Measurements from ENCODE around the gene DDX1. TPM values are rescaled to one million over a fixed set of nuclear protein-coding genes. Genes with fewer than 3 reads are reported as not detected.

Gene DDX1
- total RNA-seq (2021): 103 to 115 TPM (median 104 TPM) in 3 replicates
- Bru-seq, nascent RNA: percentile 93 among the genes with signal in this experiment
- long read RNA-seq, experiment 1, transcript DDX1-201 (26 exons, 2,739 nt): major isoform, 810 of 916 reads
- long read RNA-seq, experiment 1, partial matches to known transcripts: 50 of 916 reads
- long read RNA-seq, experiment 1, other reads (novel, unspliced or antisense): 56 of 916 reads
- long read RNA-seq, experiment 2, transcript DDX1-201 (26 exons, 2,739 nt): major isoform, 38 of 111 reads
- long read RNA-seq, experiment 2, partial matches to known transcripts: 49 of 111 reads
- long read RNA-seq, experiment 2, other reads (novel, unspliced or antisense): 24 of 111 reads
- long read RNA-seq, experiment 3, transcript DDX1-201 (26 exons, 2,739 nt): major isoform, 315 of 444 reads
- long read RNA-seq, experiment 3, partial matches to known transcripts: 102 of 444 reads
- long read RNA-seq, experiment 3, other reads (novel, unspliced or antisense): 27 of 444 reads

DNA sequence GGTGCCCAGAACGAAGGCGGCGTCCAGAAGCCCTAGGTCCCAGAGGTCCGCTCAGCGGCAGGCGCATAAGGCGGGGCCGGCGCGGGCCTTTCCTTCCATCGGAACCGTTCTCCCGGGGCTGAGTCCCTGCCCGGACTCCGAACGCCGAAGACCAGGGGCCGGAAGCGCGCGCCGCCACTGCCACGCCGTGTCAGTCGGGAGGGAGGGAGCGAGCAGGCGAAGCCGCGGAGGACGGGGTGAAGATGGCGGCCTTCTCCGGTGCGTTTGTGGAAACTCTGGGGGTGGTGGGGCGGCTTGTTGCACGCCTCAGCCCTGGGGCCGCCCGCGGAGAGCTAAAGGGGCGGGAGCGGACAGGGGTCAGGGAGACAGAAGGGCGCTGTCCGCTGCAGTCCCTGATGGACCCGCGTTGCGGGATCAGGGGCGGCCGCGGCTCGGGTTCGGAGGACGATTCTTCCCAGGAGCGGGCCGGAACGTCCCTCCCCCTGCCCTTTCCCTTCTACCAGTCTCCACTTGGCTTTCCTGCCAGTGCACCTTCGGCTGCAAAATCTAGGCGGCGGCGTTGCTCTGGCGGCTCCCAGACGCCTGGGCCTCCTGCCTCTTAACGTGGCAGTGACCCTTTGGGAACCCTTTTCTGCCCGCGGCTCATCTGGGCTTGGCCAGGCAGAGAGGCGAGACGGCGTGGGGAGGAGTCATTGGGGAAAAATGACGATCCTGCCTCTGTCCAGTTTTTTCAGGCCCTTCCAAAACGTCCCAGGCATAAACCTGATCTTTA is at the start of gene DDX1:
Gene DDX1 (plus strand): TSS at position 177 of the 772 bp plus-strand sequence. CDS start 66 bp downstream, at position 243.
- Mint-ChIP-seq H3K4me3 (peak within 1 kb of the TSS; percentile 87), H3K27ac (peak within 1 kb of the TSS; percentile 82), H3K36me3 (peaks cover 20% of the 10 kb centered on the region), H3K9me3 (no peaks in the 10 kb centered on the region), H3K27me3 (ENCODE audit: low read depth) (no peaks in the 10 kb centered on the region; the same call in 1 of the 2 replicates), H3K4me1 (peaks cover 16% of the 10 kb centered on the region)
- CTCF ChIA-PET: interaction anchor here (1.0 kb wide), 1 partner anchor 15 kb away, joined by 5 read pairs; no protein-coding TSS in a partner anchor
- POLR2A ChIA-PET: no interaction called here
- DNase-seq (ENCODE audit: low spot score) (peak; percentile 78), ATAC-seq (peak; percentile 94)
- TF ChIP-seq, protein P1, sequence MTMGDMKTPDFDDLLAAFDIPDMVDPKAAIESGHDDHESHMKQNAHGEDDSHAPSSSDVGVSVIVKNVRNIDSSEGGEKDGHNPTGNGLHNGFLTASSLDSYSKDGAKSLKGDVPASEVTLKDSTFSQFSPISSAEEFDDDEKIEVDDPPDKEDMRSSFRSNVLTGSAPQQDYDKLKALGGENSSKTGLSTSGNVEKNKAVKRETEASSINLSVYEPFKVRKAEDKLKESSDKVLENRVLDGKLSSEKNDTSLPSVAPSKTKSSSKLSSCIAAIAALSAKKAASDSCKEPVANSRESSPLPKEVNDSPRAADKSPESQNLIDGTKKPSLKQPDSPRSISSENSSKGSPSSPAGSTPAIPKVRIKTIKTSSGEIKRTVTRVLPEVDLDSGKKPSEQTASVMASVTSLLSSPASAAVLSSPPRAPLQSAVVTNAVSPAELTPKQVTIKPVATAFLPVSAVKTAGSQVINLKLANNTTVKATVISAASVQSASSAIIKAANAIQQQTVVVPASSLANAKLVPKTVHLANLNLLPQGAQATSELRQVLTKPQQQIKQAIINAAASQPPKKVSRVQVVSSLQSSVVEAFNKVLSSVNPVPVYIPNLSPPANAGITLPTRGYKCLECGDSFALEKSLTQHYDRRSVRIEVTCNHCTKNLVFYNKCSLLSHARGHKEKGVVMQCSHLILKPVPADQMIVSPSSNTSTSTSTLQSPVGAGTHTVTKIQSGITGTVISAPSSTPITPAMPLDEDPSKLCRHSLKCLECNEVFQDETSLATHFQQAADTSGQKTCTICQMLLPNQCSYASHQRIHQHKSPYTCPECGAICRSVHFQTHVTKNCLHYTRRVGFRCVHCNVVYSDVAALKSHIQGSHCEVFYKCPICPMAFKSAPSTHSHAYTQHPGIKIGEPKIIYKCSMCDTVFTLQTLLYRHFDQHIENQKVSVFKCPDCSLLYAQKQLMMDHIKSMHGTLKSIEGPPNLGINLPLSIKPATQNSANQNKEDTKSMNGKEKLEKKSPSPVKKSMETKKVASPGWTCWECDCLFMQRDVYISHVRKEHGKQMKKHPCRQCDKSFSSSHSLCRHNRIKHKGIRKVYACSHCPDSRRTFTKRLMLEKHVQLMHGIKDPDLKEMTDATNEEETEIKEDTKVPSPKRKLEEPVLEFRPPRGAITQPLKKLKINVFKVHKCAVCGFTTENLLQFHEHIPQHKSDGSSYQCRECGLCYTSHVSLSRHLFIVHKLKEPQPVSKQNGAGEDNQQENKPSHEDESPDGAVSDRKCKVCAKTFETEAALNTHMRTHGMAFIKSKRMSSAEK (CRISPR knock-in tag; IDR thresholded peaks at IDR 0.05; ENCODE audit: borderline replicate concordance): peak; percentile 12; the same call in 1 of the 2 replicates
- TF ChIP-seq, protein P2, sequence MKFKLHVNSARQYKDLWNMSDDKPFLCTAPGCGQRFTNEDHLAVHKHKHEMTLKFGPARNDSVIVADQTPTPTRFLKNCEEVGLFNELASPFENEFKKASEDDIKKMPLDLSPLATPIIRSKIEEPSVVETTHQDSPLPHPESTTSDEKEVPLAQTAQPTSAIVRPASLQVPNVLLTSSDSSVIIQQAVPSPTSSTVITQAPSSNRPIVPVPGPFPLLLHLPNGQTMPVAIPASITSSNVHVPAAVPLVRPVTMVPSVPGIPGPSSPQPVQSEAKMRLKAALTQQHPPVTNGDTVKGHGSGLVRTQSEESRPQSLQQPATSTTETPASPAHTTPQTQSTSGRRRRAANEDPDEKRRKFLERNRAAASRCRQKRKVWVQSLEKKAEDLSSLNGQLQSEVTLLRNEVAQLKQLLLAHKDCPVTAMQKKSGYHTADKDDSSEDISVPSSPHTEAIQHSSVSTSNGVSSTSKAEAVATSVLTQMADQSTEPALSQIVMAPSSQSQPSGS (CRISPR knock-in tag; IDR thresholded peaks at IDR 0.05; ENCODE audit: borderline replicate concordance, low read depth): no peak
- TF ChIP-seq FOXP1 (CRISPR knock-in tag; IDR thresholded peaks at IDR 0.05; ENCODE audit: borderline replicate concordance) (peak; percentile 92), JUN (CRISPR knock-in tag; IDR thresholded peaks at IDR 0.05) (peak; percentile 84), IRF2 (CRISPR knock-in tag; IDR thresholded peaks at IDR 0.05; ENCODE audit: borderline replicate concordance, low read depth) (no peak), NR3C1 (CRISPR knock-in tag; conservative IDR thresholded peaks at IDR 0.05; ENCODE audit: low read depth) (0 out of 2 replicates have a peak, but pooled peaks have one; percentile 72), TCF7 (CRISPR knock-in tag; IDR thresholded peaks at IDR 0.05; ENCODE audit: low read depth) (no peak; the same call in 1 of the 2 replicates), SMAD4 (CRISPR knock-in tag; IDR thresholded peaks at IDR 0.05) (no peak), NR2C2 (CRISPR knock-in tag; IDR thresholded peaks at IDR 0.05) (no peak), ZNF423 (CRISPR knock-in tag; IDR thresholded peaks at IDR 0.05) (no peak)
- TF ChIP-seq, protein P3, sequence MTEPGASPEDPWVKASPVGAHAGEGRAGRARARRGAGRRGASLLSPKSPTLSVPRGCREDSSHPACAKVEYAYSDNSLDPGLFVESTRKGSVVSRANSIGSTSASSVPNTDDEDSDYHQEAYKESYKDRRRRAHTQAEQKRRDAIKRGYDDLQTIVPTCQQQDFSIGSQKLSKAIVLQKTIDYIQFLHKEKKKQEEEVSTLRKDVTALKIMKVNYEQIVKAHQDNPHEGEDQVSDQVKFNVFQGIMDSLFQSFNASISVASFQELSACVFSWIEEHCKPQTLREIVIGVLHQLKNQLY (CRISPR knock-in tag; IDR thresholded peaks at IDR 0.05): peak; percentile 52; the same call in 1 of the 2 replicates
- TF ChIP-seq, protein P4, sequence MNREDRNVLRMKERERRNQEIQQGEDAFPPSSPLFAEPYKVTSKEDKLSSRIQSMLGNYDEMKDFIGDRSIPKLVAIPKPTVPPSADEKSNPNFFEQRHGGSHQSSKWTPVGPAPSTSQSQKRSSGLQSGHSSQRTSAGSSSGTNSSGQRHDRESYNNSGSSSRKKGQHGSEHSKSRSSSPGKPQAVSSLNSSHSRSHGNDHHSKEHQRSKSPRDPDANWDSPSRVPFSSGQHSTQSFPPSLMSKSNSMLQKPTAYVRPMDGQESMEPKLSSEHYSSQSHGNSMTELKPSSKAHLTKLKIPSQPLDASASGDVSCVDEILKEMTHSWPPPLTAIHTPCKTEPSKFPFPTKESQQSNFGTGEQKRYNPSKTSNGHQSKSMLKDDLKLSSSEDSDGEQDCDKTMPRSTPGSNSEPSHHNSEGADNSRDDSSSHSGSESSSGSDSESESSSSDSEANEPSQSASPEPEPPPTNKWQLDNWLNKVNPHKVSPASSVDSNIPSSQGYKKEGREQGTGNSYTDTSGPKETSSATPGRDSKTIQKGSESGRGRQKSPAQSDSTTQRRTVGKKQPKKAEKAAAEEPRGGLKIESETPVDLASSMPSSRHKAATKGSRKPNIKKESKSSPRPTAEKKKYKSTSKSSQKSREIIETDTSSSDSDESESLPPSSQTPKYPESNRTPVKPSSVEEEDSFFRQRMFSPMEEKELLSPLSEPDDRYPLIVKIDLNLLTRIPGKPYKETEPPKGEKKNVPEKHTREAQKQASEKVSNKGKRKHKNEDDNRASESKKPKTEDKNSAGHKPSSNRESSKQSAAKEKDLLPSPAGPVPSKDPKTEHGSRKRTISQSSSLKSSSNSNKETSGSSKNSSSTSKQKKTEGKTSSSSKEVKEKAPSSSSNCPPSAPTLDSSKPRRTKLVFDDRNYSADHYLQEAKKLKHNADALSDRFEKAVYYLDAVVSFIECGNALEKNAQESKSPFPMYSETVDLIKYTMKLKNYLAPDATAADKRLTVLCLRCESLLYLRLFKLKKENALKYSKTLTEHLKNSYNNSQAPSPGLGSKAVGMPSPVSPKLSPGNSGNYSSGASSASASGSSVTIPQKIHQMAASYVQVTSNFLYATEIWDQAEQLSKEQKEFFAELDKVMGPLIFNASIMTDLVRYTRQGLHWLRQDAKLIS (CRISPR knock-in tag; IDR thresholded peaks at IDR 0.05; ENCODE audit: borderline replicate concordance): no peak; the same call in 1 of the 2 replicates
- TF ChIP-seq, protein P5, sequence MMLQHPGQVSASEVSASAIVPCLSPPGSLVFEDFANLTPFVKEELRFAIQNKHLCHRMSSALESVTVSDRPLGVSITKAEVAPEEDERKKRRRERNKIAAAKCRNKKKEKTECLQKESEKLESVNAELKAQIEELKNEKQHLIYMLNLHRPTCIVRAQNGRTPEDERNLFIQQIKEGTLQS (CRISPR knock-in tag; conservative IDR thresholded peaks at IDR 0.05): no peak
- TF ChIP-seq, protein P6, sequence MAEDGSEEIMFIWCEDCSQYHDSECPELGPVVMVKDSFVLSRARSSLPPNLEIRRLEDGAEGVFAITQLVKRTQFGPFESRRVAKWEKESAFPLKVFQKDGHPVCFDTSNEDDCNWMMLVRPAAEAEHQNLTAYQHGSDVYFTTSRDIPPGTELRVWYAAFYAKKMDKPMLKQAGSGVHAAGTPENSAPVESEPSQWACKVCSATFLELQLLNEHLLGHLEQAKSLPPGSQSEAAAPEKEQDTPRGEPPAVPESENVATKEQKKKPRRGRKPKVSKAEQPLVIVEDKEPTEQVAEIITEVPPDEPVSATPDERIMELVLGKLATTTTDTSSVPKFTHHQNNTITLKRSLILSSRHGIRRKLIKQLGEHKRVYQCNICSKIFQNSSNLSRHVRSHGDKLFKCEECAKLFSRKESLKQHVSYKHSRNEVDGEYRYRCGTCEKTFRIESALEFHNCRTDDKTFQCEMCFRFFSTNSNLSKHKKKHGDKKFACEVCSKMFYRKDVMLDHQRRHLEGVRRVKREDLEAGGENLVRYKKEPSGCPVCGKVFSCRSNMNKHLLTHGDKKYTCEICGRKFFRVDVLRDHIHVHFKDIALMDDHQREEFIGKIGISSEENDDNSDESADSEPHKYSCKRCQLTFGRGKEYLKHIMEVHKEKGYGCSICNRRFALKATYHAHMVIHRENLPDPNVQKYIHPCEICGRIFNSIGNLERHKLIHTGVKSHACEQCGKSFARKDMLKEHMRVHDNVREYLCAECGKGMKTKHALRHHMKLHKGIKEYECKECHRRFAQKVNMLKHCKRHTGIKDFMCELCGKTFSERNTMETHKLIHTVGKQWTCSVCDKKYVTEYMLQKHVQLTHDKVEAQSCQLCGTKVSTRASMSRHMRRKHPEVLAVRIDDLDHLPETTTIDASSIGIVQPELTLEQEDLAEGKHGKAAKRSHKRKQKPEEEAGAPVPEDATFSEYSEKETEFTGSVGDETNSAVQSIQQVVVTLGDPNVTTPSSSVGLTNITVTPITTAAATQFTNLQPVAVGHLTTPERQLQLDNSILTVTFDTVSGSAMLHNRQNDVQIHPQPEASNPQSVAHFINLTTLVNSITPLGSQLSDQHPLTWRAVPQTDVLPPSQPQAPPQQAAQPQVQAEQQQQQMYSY (CRISPR knock-in tag; IDR thresholded peaks at IDR 0.05): no peak
- TF ChIP-seq, protein P7, sequence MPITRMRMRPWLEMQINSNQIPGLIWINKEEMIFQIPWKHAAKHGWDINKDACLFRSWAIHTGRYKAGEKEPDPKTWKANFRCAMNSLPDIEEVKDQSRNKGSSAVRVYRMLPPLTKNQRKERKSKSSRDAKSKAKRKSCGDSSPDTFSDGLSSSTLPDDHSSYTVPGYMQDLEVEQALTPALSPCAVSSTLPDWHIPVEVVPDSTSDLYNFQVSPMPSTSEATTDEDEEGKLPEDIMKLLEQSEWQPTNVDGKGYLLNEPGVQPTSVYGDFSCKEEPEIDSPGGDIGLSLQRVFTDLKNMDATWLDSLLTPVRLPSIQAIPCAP (CRISPR knock-in tag; IDR thresholded peaks at IDR 0.05): peak; percentile 85
- TF ChIP-seq, protein P8, sequence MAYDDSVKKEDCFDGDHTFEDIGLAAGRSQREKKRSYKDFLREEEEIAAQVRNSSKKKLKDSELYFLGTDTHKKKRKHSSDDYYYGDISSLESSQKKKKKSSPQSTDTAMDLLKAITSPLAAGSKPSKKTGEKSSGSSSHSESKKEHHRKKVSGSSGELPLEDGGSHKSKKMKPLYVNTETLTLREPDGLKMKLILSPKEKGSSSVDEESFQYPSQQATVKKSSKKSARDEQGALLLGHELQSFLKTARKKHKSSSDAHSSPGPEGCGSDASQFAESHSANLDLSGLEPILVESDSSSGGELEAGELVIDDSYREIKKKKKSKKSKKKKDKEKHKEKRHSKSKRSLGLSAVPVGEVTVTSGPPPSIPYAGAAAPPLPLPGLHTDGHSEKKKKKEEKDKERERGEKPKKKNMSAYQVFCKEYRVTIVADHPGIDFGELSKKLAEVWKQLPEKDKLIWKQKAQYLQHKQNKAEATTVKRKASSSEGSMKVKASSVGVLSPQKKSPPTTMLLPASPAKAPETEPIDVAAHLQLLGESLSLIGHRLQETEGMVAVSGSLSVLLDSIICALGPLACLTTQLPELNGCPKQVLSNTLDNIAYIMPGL (CRISPR knock-in tag; IDR thresholded peaks at IDR 0.05): peak; percentile 96

Measured in WTC11 (cell line).